ENCODE measurements around the gene FREM1. TPM values are rescaled to one million over a fixed set of nuclear protein-coding genes. Genes with fewer than 3 reads are reported as not detected.

The FREM1 gene
- total and polyA plus RNA-seq, 2 experiments from 2014 or later: 0.78 to 3.1 TPM

DNA sequence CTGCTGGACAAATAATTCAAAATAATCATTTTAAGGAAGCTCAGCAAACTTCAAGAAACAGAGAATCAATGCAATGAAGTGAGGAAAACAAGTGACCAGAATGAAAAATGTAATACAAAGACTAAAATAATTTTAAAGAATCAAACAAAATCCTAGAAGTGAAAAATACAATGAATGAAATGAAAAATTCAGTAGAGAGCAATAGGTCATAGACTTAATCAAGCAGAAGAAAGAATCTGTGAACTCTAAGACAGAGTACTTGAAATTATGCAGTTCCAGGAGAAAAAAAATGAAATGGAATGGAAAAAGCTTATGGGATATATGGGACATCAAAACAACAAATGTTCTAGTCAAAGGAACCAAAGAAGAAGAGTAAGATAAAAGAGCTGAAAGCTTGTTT lies 205.1 kb downstream of the FREM1 start:
- no peak for DNase-seq (ENCODE audit: low spot score)
- Mint-ChIP-seq H3K4me3 (no peak overlapping the region), H3K9me3 (peaks cover 4% of the 10 kb centered on the region), H3K4me1 (peaks cover 4% of the 10 kb centered on the region; the same call in 2 of the 3 replicates), H3K27me3 (ENCODE audit: insufficient read depth, low read depth, poor library complexity) (peaks cover 1% of the 10 kb centered on the region), H3K36me3 (ENCODE audit: low read depth) (peaks cover 3% of the 10 kb centered on the region; the same call in 1 of the 3 replicates), H3K27ac (no peak overlapping the region)
- Histone ChIP-seq H3K36me3 (ENCODE audit: insufficient read depth) (no peaks in the 10 kb centered on the region), H3K27ac (ENCODE audit: low read depth) (no peak overlapping the region), H4K20me1 (replicated peaks; ENCODE audit: insufficient read depth) (no peaks in the 10 kb centered on the region), H2AFZ (no peak overlapping the region), H3K4me3 (no peak overlapping the region), H3K4me1 (ENCODE audit: insufficient read depth) (0 out of 2 replicates have a peak, but pooled peaks cover 6% of the 10 kb centered on the region), H3K9me2 (ENCODE audit: insufficient read depth) (no peaks in the 10 kb centered on the region), H3F3A (replicated peaks; ENCODE audit: low read depth) (no peaks in the 10 kb centered on the region), H3K79me2 (replicated peaks; ENCODE audit: insufficient read depth) (no peaks in the 10 kb centered on the region), H3K4me2 (no peak overlapping the region), H3K27me3 (ENCODE audit: insufficient read depth) (no peaks in the 10 kb centered on the region)
- ATAC-seq: no peak
- TF ChIP-seq, protein P1, sequence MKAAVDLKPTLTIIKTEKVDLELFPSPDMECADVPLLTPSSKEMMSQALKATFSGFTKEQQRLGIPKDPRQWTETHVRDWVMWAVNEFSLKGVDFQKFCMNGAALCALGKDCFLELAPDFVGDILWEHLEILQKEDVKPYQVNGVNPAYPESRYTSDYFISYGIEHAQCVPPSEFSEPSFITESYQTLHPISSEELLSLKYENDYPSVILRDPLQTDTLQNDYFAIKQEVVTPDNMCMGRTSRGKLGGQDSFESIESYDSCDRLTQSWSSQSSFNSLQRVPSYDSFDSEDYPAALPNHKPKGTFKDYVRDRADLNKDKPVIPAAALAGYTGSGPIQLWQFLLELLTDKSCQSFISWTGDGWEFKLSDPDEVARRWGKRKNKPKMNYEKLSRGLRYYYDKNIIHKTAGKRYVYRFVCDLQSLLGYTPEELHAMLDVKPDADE (IDR thresholded peaks at IDR 0.05): no peak
- no peak for TF ChIP-seq STAT1 (IDR thresholded peaks at IDR 0.05; ENCODE audit: unreplicated experiment)
- TF ChIP-seq CTCF (conservative IDR thresholded peaks at IDR 0.05; ENCODE audit: low read depth in 2 of 2): no peak
- TF ChIP-seq CREB1 (CRISPR knock-in tag; IDR thresholded peaks at IDR 0.05; ENCODE audit: low read depth): no peak
- TF ChIP-seq NANOG (IDR thresholded peaks at IDR 0.05; ENCODE audit: borderline replicate concordance): no peak
- no peak for TF ChIP-seq REST (IDR thresholded peaks at IDR 0.05; ENCODE audit: unreplicated experiment)
- no peak for TF ChIP-seq ZNF462 (CRISPR knock-in tag; IDR thresholded peaks at IDR 0.05)
- no peak for TF ChIP-seq POLR2AphosphoS5 (IDR thresholded peaks at IDR 0.05; ENCODE audit: low read depth)
